Lower leg skin (tissue), 3 donors: ENCODE measurements around the gene OR5AC2.

Experiments
- CTCF ChIP-seq, 3 donors: fragments of 450-650 bp; IDR thresholded peaks; one replicate each; pipeline ENCODE4 v1.5.1; 2016; ENCODE audit warnings: antibody characterized with exemption in 3 of 3, mild to moderate bottlenecking in 3 of 3, moderate library complexity in 2 of 3
- POLR2A ChIP-seq, 2 donors: fragments of 450-650 bp; IDR thresholded peaks; one replicate each; pipeline ENCODE4 v1.6.1; 2016 to 2017; ENCODE audit warnings: antibody characterized with exemption in 2 of 2, mild to moderate bottlenecking in 1 of 2, moderate library complexity in 1 of 2

GRCh38 chr3:98095882-98096281 lies 8.9 kb downstream of the OR5AC2 start:
- TF ChIP-seq CTCF (IDR thresholded peaks at IDR 0.05) (no peak), POLR2A (IDR thresholded peaks at IDR 0.05) (no peak)
